HG03097 (cell line): ENCODE results near the gene DHX30.
A peak's percentile ranks its signal among the peaks of the same experiment; 100 is the strongest.
"Not testable (repeated sequence)": the region's sequence is repeated elsewhere in the genome, so short reads cannot be mapped to it uniquely, and the experiment has no call there.

Source experiments
- ATAC-seq: cut with Tn5 transposase; IDR thresholded peaks from one replicate; pipeline ENCODE4 v1.9.1; 2021; ENCODE audit not compliant: unreplicated experiment, low FRiP score

Gene DHX30

GRCh38 chr3:47804577-47804976, 1.6 kb downstream of the DHX30 start:
- ATAC-seq: no peak

GRCh38 chr3:47813551-47814177, 10.7 kb downstream of the DHX30 start:
- no peak for ATAC-seq

GRCh38 chr3:47817609-47818008, 14.7 kb downstream of the DHX30 start:
- ATAC-seq: no peak

GRCh38 chr3:47824541-47825473, 21.9 kb downstream of the DHX30 start:
- peak; percentile 92 for ATAC-seq

- ATAC-seq: no peak
Measured at GRCh38 chr3:47825590-47825989, 22.7 kb downstream of the DHX30 start.

- ATAC-seq: not testable (repeated sequence)
Measured at GRCh38 chr3:47829482-47829881, 26.5 kb downstream of the DHX30 start.

GRCh38 chr3:47836986-47837385, 34.0 kb downstream of the DHX30 start:
- ATAC-seq: no peak

GRCh38 chr3:47838503-47838902, 35.6 kb downstream of the DHX30 start:
- ATAC-seq: no peak

- no peak for ATAC-seq
Measured at GRCh38 chr3:47841786-47842349, 38.9 kb downstream of the DHX30 start.

GRCh38 chr3:47846186-47846879, 43.4 kb downstream of the DHX30 start:
- no peak for ATAC-seq

GRCh38 chr3:47846880-47847248, 43.9 kb downstream of the DHX30 start:
- no peak for ATAC-seq

- ATAC-seq: no peak
Measured at GRCh38 chr3:47847260-47847659, 44.3 kb downstream of the DHX30 start.

GRCh38 chr3:47847801-47848518, 45.0 kb downstream of the DHX30 start:
- ATAC-seq: no peak

GRCh38 chr3:47848599-47849117, 45.7 kb downstream of the DHX30 start:
- no peak for ATAC-seq

- no peak for ATAC-seq
Measured at GRCh38 chr3:47849186-47849698, 46.3 kb downstream of the DHX30 start.

GRCh38 chr3:47849699-47850563, 47.0 kb downstream of the DHX30 start:
- ATAC-seq: no peak

- no peak for ATAC-seq
Measured at GRCh38 chr3:47850564-47851410, 47.8 kb downstream of the DHX30 start.
